ENCODE measurements around the gene PDIA4.

PDIA4 gene

DNA sequence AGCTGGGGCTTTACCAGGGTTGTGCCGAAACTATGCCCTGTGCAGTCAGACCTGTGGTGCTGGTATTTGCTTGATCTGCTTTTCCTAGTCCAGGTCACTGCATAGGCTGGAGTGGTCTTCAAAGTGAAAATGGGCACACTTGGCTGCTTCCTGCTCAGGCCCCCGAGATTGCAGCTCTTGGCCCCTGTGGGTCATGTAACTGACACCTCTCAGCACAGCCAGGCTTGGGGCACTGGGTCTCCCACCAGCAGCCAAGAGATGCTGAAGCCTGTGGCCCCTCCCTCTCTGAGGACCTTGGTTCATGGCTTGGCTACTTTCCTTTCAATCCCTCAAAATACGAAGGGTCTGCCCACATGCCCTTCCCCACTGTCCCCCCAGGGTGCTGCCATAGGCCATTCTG, 33.7 kb downstream of the PDIA4 start:
- H3K36me3 ChIP-seq (ENCODE audit: control insufficient read depth in 1 of 2, insufficient read depth in 2 of 2, low read length in 2 of 2) = no peaks in the 10 kb centered on the region
- H3K4me3 ChIP-seq (ENCODE audit: low read depth in 1 of 2, low read length in 2 of 2) = no peak overlapping the region
- no peaks in the 10 kb centered on the region for H3K4me1 ChIP-seq (ENCODE audit: control insufficient read depth in 1 of 2, insufficient read depth in 2 of 2, low read length in 2 of 2)
- no peak overlapping the region for H3K9ac ChIP-seq (ENCODE audit: low read depth in 1 of 2, low read length in 2 of 2)
- H3K9me3 ChIP-seq (ENCODE audit: control insufficient read depth in 1 of 2, low read length in 2 of 2) = no peaks in the 10 kb centered on the region
- H3K27me3 ChIP-seq (ENCODE audit: control insufficient read depth in 1 of 2, insufficient read depth in 2 of 2, low read length in 2 of 2) = no peaks in the 10 kb centered on the region
- H3K27ac ChIP-seq (ENCODE audit: low read depth, low read length) = no peak overlapping the region

DNA sequence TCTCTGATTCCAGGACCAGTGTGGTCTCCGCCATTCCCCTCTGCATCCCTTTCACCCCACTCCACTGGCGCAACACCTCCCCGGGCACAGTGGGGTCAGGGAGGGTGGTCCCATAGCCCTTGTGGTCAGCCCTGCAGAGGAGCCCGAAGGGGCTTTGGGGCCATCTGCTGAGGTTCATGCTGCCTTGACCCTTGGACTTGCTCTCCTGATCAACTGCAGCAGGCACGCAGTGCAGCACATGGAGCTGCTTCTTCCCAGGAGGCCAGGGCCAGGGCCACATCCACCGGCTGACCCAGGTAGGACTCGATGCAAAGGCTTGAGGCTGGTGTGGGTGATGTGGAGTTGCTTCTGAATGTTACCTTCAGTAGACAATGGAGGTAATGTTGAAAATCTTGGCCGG, 35.1 kb downstream of the PDIA4 start:
- Histone ChIP-seq H3K9me3 (ENCODE audit: control insufficient read depth in 1 of 2, low read length in 2 of 2) (no peaks in the 10 kb centered on the region), H3K36me3 (ENCODE audit: control insufficient read depth in 1 of 2, insufficient read depth in 2 of 2, low read length in 2 of 2) (no peaks in the 10 kb centered on the region), H3K9ac (ENCODE audit: low read depth in 1 of 2, low read length in 2 of 2) (no peak overlapping the region), H3K4me3 (ENCODE audit: low read depth in 1 of 2, low read length in 2 of 2) (no peak overlapping the region), H3K27ac (ENCODE audit: low read depth, low read length) (no peak overlapping the region), H3K27me3 (ENCODE audit: control insufficient read depth in 1 of 2, insufficient read depth in 2 of 2, low read length in 2 of 2) (no peaks in the 10 kb centered on the region), H3K4me1 (ENCODE audit: control insufficient read depth in 1 of 2, insufficient read depth in 2 of 2, low read length in 2 of 2) (peaks cover 5 to 6% of the 10 kb centered on the region in 2 donors)

DNA sequence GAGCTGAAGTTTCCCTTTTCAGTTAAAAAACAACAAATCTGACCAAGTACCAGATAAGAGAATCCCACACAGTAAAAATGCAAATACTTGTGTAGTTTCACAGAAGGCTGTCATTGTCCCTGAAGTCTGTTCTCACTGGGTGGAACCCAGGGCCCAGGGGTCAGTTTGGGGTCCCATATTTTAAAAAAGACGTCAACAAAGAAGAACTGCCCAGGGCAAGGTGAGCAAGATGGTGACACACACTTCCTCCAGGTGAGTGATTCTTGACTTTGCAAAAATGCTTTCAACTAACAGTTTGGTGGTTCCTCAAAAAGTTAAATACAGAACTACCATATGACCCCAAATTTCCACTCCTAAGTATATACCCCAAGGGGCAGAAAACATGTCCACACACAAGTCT, 36.8 kb downstream of the PDIA4 start:
- Histone ChIP-seq H3K27ac (ENCODE audit: low read depth, low read length) (no peak overlapping the region), H3K9me3 (ENCODE audit: control insufficient read depth in 1 of 2, low read length in 2 of 2) (no peaks in the 10 kb centered on the region), H3K36me3 (ENCODE audit: control insufficient read depth in 1 of 2, insufficient read depth in 2 of 2, low read length in 2 of 2) (no peaks in the 10 kb centered on the region), H3K4me1 (ENCODE audit: control insufficient read depth in 1 of 2, insufficient read depth in 2 of 2, low read length in 2 of 2) (peaks cover 9 to 10% of the 10 kb centered on the region in 2 donors), H3K4me3 (ENCODE audit: low read depth in 1 of 2, low read length in 2 of 2) (no peak overlapping the region), H3K9ac (ENCODE audit: low read depth in 1 of 2, low read length in 2 of 2) (no peak overlapping the region), H3K27me3 (ENCODE audit: control insufficient read depth in 1 of 2, insufficient read depth in 2 of 2, low read length in 2 of 2) (no peaks in the 10 kb centered on the region)

DNA sequence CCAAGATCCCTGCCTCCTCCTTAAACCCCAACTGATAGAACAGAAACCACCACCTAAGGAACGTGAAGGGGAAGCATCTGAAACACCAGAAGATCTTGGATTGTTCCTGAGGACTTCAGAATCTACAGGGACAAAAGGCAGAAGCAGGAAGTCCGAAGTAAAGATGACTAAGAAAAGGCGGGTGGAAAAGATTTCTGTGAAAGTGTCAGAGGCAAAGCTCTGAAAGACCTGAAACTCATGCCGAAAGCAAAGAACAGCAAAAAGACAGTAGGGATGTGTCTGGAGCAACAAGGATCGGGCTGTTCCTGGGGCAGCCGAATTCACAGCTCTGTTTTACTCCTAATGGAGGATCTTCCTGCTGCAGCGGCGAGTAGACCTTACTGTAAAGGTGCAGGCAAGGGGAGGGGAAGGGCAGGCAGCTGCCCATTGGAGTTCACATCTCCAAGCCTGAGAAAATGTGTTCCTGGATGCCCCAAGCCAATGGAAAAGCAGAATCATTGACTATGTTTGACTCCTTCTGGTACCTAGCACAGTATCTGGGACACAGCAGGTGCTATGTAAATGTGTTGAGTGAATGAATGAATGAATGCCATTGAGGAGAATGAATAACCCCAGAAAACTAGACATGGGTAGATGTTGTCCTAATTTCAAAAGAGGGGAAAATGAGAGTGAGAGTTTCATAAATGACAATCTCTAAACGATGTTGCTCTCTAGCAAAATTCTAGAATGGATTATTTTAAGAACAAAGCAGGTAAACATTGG, 40.4 kb downstream of the PDIA4 start:
- no peaks in the 10 kb centered on the region for H3K36me3 ChIP-seq (ENCODE audit: control insufficient read depth in 1 of 2, insufficient read depth in 2 of 2, low read length in 2 of 2)
- peak overlapping the region; percentile 77 to 87 for H3K9ac ChIP-seq (ENCODE audit: low read depth in 1 of 2, low read length in 2 of 2)
- H3K27ac ChIP-seq (ENCODE audit: low read depth, low read length) = peak overlapping the region; percentile 60
- peak overlapping the region; percentile 93 to 99 for H3K4me3 ChIP-seq (ENCODE audit: low read depth in 1 of 2, low read length in 2 of 2)
- peaks cover 9 to 22% of the 10 kb centered on the region in 2 donors for H3K4me1 ChIP-seq (ENCODE audit: control insufficient read depth in 1 of 2, insufficient read depth in 2 of 2, low read length in 2 of 2)
- no peaks in the 10 kb centered on the region for H3K27me3 ChIP-seq (ENCODE audit: control insufficient read depth in 1 of 2, insufficient read depth in 2 of 2, low read length in 2 of 2)
- no peaks in the 10 kb centered on the region for H3K9me3 ChIP-seq (ENCODE audit: control insufficient read depth in 1 of 2, low read length in 2 of 2)

DNA sequence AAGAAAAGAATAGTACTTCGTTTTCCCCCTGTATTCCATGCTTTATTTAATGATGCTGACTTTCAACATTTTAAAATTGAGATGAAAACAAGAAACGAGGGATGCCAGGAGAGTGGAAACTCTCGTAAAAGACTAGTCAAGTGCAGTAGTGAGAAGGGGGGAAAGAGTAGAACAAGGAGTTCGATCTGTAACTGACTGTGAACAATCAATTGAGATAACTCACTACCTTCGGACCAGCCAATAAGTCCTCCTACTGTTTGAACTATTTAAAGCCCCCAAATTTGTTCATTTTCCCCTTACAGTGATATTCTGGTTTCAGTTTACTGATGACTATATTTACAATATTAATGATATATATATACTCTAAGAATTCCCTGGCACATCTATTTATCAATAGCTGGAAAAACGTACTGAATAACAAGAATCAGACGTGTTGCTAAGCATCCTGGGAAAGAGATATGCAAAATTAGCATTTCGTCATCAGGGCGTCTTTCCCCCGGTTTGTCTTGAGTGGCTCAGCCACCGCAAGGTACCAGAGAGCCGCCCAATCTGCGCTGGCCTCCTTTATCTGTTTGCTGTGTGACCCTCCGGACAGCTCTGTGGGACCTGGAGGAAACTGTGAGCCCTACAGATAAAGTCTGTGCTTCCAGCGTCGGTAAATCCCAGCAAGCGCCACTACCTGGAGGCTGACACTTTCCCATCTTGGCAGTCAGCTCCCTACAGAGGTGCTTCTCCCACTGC, 41.1 kb downstream of the PDIA4 start:
- Histone ChIP-seq H3K9me3 (ENCODE audit: control insufficient read depth in 1 of 2, low read length in 2 of 2) (no peaks in the 10 kb centered on the region), H3K36me3 (ENCODE audit: control insufficient read depth in 1 of 2, insufficient read depth in 2 of 2, low read length in 2 of 2) (no peaks in the 10 kb centered on the region), H3K4me3 (ENCODE audit: low read depth in 1 of 2, low read length in 2 of 2) (peak overlapping the region; percentile 93 to 99), H3K9ac (ENCODE audit: low read depth in 1 of 2, low read length in 2 of 2) (peak overlapping the region; percentile 77 to 87), H3K27ac (ENCODE audit: low read depth, low read length) (peak overlapping the region; percentile 60), H3K27me3 (ENCODE audit: control insufficient read depth in 1 of 2, insufficient read depth in 2 of 2, low read length in 2 of 2) (no peaks in the 10 kb centered on the region), H3K4me1 (ENCODE audit: control insufficient read depth in 1 of 2, insufficient read depth in 2 of 2, low read length in 2 of 2) (peaks cover 9 to 22% of the 10 kb centered on the region in 2 donors)

DNA sequence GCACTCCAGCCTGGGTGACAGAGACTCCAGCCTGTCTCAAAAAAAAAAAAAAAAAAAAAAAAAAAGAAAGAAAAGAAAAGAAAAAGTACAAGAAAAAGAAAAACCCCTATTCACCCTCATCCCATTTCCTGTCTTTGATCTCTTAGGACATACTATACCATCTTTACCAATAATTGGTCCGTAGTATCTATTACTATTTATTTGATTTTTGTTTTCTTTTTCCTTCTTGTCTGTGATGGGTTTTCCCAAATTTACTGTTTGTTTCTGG, 41.6 kb downstream of the PDIA4 start:
- Histone ChIP-seq H3K9me3 (ENCODE audit: control insufficient read depth in 1 of 2, low read length in 2 of 2) (no peaks in the 10 kb centered on the region), H3K9ac (ENCODE audit: low read depth in 1 of 2, low read length in 2 of 2) (no peak overlapping the region), H3K36me3 (ENCODE audit: control insufficient read depth in 1 of 2, insufficient read depth in 2 of 2, low read length in 2 of 2) (no peaks in the 10 kb centered on the region), H3K4me1 (ENCODE audit: control insufficient read depth in 1 of 2, insufficient read depth in 2 of 2, low read length in 2 of 2) (peaks cover 9 to 22% of the 10 kb centered on the region in 2 donors), H3K4me3 (ENCODE audit: low read depth in 1 of 2, low read length in 2 of 2) (peak overlapping the region in 1 of 2 donors; percentile 93), H3K27ac (ENCODE audit: low read depth, low read length) (no peak overlapping the region), H3K27me3 (ENCODE audit: control insufficient read depth in 1 of 2, insufficient read depth in 2 of 2, low read length in 2 of 2) (no peaks in the 10 kb centered on the region)

DNA sequence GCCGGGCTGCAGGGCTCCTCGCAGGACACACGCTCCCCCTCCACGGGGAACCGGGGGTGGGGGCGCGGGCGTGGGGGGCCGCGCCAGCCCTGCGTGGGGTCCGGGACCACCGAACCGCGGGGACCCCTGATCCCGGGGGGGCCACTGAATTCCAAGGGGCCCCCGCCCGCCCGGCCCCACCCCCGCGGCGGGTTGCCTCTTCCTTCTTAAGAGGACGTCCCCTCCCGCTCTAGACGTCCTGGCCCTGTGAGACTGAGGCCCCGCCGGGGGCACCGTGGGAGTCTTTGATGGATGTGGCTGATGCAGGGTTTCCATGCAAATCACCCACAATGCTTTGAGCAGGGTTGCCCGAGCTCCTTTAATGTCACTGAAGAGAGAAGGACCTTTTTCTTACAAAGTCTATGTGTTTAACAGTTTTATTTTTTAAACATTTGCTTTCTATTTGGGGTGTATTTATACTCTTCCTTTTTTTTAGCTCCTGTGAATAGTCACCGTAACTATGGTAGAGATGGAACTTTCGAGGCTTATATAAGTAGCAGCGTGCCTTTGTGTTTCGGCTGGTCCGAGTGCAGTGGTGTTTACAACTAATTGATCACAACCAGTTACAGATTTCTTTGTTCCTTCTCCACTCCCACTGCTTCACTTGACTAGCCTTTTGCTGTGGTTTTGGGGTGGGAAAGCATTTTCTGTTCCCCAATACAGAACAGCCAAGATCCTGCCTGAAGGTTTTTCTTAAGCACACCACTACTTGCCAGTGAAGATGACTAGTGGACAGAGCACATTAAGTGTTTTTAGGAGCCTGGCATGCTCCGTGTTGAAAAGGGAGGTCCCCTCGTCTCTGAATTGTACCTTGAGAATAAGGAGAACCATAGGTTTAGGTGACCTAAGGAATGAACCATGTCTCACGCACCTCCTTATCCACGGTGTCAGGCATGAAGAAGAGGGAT, 44.8 kb downstream of the PDIA4 start:
- H3K27ac ChIP-seq (ENCODE audit: low read depth, low read length) = no peak overlapping the region
- no peaks in the 10 kb centered on the region for H3K9me3 ChIP-seq (ENCODE audit: control insufficient read depth in 1 of 2, low read length in 2 of 2)

DNA sequence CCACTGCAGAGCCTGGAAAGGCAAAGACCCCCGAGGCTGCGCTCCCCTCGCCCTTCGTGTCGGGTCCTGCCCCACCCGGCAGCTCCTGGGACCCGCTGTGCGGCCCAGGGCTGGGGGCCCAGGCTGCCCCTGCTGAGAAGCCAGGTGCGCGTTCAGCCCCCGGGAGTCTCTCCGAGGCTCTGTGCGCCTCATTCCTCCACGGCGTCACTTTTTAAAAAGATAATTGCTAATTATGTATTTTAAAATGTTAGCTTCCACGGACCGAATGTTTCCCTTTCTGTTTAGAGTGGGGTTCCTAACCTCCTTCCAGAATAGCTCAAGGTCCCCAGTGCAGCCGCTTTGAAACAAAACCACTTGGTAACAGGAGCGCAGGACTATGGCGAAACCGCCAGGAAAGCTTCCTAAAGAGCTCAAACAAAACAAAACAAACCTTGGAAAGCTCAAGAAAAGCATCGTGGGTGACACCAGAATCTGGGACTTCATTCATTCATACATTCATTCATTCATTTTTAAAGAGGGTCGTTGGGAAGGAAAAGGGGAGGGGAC, 45.6 kb downstream of the PDIA4 start:
- Histone ChIP-seq H3K9me3 (ENCODE audit: control insufficient read depth in 1 of 2, low read length in 2 of 2) (no peaks in the 10 kb centered on the region), H3K36me3 (ENCODE audit: control insufficient read depth in 1 of 2, insufficient read depth in 2 of 2, low read length in 2 of 2) (no peaks in the 10 kb centered on the region), H3K27ac (ENCODE audit: low read depth, low read length) (no peak overlapping the region), H3K9ac (ENCODE audit: low read depth in 1 of 2, low read length in 2 of 2) (peak overlapping the region in 1 of 2 donors; percentile 29), H3K27me3 (ENCODE audit: control insufficient read depth in 1 of 2, insufficient read depth in 2 of 2, low read length in 2 of 2) (peaks cover 0 to 10% of the 10 kb centered on the region in 2 donors), H3K4me3 (ENCODE audit: low read depth in 1 of 2, low read length in 2 of 2) (peak overlapping the region; percentile 48 to 61), H3K4me1 (ENCODE audit: control insufficient read depth in 1 of 2, insufficient read depth in 2 of 2, low read length in 2 of 2) (peaks cover 0 to 12% of the 10 kb centered on the region in 2 donors)

More for the DNA sequence above, 44.8 kb downstream of the PDIA4 start:
- no peaks in the 10 kb centered on the region for H3K36me3 ChIP-seq (ENCODE audit: control insufficient read depth in 1 of 2, insufficient read depth in 2 of 2, low read length in 2 of 2)
- peaks cover 0 to 4% of the 10 kb centered on the region in 2 donors for H3K27me3 ChIP-seq (ENCODE audit: control insufficient read depth in 1 of 2, insufficient read depth in 2 of 2, low read length in 2 of 2)
- peak overlapping the region; percentile 48 to 61 for H3K4me3 ChIP-seq (ENCODE audit: low read depth in 1 of 2, low read length in 2 of 2)
- peak overlapping the region in 1 of 2 donors; percentile 33 for H3K9ac ChIP-seq (ENCODE audit: low read depth in 1 of 2, low read length in 2 of 2)
- peaks cover 6 to 19% of the 10 kb centered on the region in 2 donors for H3K4me1 ChIP-seq (ENCODE audit: control insufficient read depth in 1 of 2, insufficient read depth in 2 of 2, low read length in 2 of 2)

DNA sequence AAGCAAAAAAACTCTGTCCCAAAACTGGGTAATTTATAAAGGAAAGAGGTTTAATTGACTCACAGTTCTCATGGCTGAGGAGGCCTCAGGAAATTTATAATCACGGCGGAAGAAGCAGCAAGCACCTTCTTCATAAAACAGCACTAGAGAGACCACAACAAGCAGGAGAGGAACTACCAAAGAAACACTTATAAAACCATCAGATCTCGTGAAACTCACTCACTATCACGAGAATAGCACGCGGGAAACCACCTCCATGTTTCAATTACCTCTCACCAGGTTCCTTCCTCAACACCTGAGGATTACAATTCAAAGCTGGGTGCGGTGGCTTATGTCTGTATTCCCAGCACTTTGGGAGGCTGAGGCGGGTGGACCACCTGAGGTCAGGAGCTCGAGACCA, 48.5 kb downstream of the PDIA4 start:
- peaks cover 0 to 10% of the 10 kb centered on the region in 2 donors for H3K27me3 ChIP-seq (ENCODE audit: control insufficient read depth in 1 of 2, insufficient read depth in 2 of 2, low read length in 2 of 2)
- peaks cover 0 to 8% of the 10 kb centered on the region in 2 donors for H3K4me1 ChIP-seq (ENCODE audit: control insufficient read depth in 1 of 2, insufficient read depth in 2 of 2, low read length in 2 of 2)
- no peak overlapping the region for H3K4me3 ChIP-seq (ENCODE audit: low read depth in 1 of 2, low read length in 2 of 2)
- H3K27ac ChIP-seq (ENCODE audit: low read depth, low read length) = no peak overlapping the region
- H3K9ac ChIP-seq (ENCODE audit: low read depth in 1 of 2, low read length in 2 of 2) = no peak overlapping the region
- H3K36me3 ChIP-seq (ENCODE audit: control insufficient read depth in 1 of 2, insufficient read depth in 2 of 2, low read length in 2 of 2) = no peaks in the 10 kb centered on the region
- H3K9me3 ChIP-seq (ENCODE audit: control insufficient read depth in 1 of 2, low read length in 2 of 2) = no peaks in the 10 kb centered on the region
